ENCODE measurements around the gene DTD2. TPM values are rescaled to one million over a fixed set of nuclear protein-coding genes. Genes with fewer than 3 reads are reported as not detected.
"Not testable (repeated sequence)": the region's sequence is repeated elsewhere in the genome, so short reads cannot be mapped to it uniquely, and the experiment has no call there.

DTD2 gene
- 10.0 TPM for total RNA-seq

- peak within 1 kb of the TSS; percentile 75 for H3K4me3 ChIP-seq (ENCODE audit: low read length)
- H3K9me3 ChIP-seq (ENCODE audit: low read depth, low read length): no peaks in the 10 kb centered on the region
- H3K4me1 ChIP-seq (ENCODE audit: insufficient read depth, low read length): peaks cover 11% of the 10 kb centered on the region
- H3K27me3 ChIP-seq (ENCODE audit: insufficient read depth, low read length): no peaks in the 10 kb centered on the region
These were observed at the start of gene DTD2 for GRCh38 chr14:31456841-31457664. DTD2 (minus strand) TSS chr14:31457506; CDS start chr14:31457393, 113 bp downstream.

DNA sequence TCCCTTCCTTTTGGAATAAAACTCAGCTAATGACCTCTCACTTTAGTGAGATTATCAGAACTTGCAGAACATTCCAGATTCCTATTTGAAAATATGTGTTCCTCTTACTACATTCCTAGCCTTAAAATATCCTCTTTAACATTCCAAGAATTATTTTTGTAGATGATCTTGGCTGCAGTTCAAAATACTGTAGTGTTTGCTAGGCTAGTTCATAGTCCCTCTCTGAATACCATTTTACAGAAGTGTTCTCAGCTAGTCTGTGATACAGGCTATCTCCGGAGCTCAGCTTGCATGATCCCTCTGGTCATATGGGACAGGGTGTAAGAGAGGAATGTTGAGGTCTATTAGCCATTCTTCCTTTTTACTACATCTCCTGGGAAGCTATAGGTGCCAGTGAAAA, 48.1 kb upstream of the DTD2 start:
- Histone ChIP-seq H3K4me3 (ENCODE audit: low read length) (no peak overlapping the region), H3K4me1 (ENCODE audit: insufficient read depth, low read length) (no peaks in the 10 kb centered on the region), H3K9me3 (ENCODE audit: low read depth, low read length) (no peaks in the 10 kb centered on the region), H3K27me3 (ENCODE audit: insufficient read depth, low read length) (no peaks in the 10 kb centered on the region)

- Histone ChIP-seq H3K27me3 (ENCODE audit: insufficient read depth, low read length) (no peaks in the 10 kb centered on the region), H3K4me1 (ENCODE audit: insufficient read depth, low read length) (no peaks in the 10 kb centered on the region), H3K9me3 (ENCODE audit: low read depth, low read length) (no peaks in the 10 kb centered on the region), H3K4me3 (ENCODE audit: low read length) (no peak overlapping the region)
These were observed 44.6 kb upstream of the DTD2 start for GRCh38 chr14:31501870-31502269.

- Histone ChIP-seq H3K4me1 (ENCODE audit: insufficient read depth, low read length) (peaks cover 28% of the 10 kb centered on the region), H3K4me3 (ENCODE audit: low read length) (no peak overlapping the region), H3K27me3 (ENCODE audit: insufficient read depth, low read length) (no peaks in the 10 kb centered on the region), H3K9me3 (ENCODE audit: low read depth, low read length) (no peaks in the 10 kb centered on the region)
These were observed 35.6 kb upstream of the DTD2 start for GRCh38 chr14:31492759-31493498.

- no peak overlapping the region for H3K4me3 ChIP-seq (ENCODE audit: low read length)
- peaks cover 57% of the 10 kb centered on the region for H3K4me1 ChIP-seq (ENCODE audit: insufficient read depth, low read length)
- no peaks in the 10 kb centered on the region for H3K27me3 ChIP-seq (ENCODE audit: insufficient read depth, low read length)
- H3K9me3 ChIP-seq (ENCODE audit: low read depth, low read length): no peaks in the 10 kb centered on the region
These were observed 32.4 kb upstream of the DTD2 start for GRCh38 chr14:31489691-31490090.

DNA sequence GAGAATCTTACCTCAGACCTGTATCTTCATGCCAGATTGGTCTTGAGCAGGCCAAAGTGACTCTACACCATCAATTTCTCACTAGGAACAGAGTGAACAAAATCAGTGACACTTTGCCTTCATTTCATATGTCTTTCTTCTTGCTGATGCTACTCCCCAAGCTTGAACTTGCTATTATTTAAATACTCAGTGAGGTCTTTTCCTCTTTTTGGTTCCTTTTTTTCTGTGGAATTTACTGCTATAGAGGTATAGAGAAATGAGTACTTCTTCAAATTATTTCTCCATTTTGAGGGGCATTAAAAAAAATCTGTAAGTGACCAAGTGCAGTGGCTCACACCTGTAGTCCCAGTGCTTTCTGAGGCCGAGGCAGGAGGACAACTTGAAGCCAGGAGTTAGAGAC, 30.6 kb upstream of the DTD2 start, which contains the start of gene GPR33:
TSS of gene GPR33 (minus strand) at position 154 of the 400 bp plus-strand sequence. CDS start 4,074 bp downstream, outside the sequence.
- Histone ChIP-seq H3K27me3 (ENCODE audit: insufficient read depth, low read length) (no peaks in the 10 kb centered on the region), H3K4me1 (ENCODE audit: insufficient read depth, low read length) (peaks cover 63% of the 10 kb centered on the region), H3K4me3 (ENCODE audit: low read length) (no peak within 1 kb of the TSS), H3K9me3 (ENCODE audit: low read depth, low read length) (no peaks in the 10 kb centered on the region)

DNA sequence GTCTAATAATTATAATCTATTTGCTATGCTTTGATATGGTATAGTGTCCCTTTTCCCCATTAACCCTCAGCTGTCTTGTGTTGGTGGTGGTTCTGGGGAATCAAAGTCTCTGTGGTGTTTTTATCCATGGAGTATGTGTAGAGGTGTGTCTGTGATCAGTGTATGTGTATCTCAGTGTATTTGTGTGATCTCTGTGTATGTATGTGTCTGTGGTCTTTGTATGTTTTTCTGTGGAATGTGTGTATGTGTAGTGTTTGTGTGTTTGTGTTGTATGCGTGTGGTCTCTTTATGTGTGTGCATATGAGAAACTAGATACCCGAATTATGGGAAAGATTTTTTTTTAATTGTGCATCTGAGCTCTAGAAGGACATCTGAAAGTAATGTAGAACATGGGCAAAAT, 29.5 kb upstream of the DTD2 start:
- Histone ChIP-seq H3K4me1 (ENCODE audit: insufficient read depth, low read length) (peaks cover 63% of the 10 kb centered on the region), H3K9me3 (ENCODE audit: low read depth, low read length) (no peaks in the 10 kb centered on the region), H3K4me3 (ENCODE audit: low read length) (no peak overlapping the region), H3K27me3 (ENCODE audit: insufficient read depth, low read length) (no peaks in the 10 kb centered on the region)

DNA sequence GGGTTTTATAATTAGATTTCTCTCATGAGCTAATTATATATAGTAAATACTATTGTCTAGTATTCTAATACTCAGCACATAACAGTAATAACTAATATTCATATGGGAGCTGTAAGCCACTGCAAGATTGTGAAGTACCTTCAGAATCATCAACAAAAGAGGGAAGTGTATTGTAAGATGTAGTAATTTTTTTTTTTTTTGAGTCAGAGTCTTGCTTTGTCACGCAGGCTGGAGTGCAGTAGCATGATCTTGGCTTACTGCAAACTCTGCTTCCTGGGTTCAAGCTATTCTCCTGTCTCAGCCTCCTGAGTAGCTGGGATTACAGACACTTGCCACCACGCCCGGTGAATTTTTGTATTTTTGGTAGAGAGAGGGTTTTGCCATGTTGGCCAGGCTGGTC, 27.4 kb upstream of the DTD2 start:
- Histone ChIP-seq H3K27me3 (ENCODE audit: insufficient read depth, low read length) (peaks cover 3% of the 10 kb centered on the region), H3K9me3 (ENCODE audit: low read depth, low read length) (no peaks in the 10 kb centered on the region), H3K4me1 (ENCODE audit: insufficient read depth, low read length) (peaks cover 50% of the 10 kb centered on the region), H3K4me3 (ENCODE audit: low read length) (no peak overlapping the region)

DNA sequence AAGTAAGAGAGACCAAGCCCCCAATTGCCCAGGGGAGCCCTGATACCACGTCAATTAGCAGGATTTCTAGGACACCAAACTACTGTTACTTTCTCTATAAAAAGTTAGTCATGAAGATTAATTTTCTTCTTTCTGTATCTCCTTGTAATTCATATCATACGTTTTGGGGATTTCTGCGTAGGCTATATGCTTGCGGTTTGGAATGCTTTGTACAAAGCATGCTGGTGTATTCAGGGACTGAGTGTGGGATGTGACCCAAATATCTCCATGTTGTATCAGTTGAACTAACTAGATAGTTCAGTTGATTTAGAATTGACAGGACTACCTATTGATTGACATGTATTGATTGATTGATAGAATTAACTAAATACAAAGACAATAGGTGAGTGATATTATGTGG, 22.9 kb upstream of the DTD2 start:
- H3K9me3 ChIP-seq (ENCODE audit: low read depth, low read length): no peaks in the 10 kb centered on the region
- H3K4me3 ChIP-seq (ENCODE audit: low read length): no peak overlapping the region
- peaks cover 3% of the 10 kb centered on the region for H3K27me3 ChIP-seq (ENCODE audit: insufficient read depth, low read length)
- H3K4me1 ChIP-seq (ENCODE audit: insufficient read depth, low read length): peaks cover 14% of the 10 kb centered on the region

DNA sequence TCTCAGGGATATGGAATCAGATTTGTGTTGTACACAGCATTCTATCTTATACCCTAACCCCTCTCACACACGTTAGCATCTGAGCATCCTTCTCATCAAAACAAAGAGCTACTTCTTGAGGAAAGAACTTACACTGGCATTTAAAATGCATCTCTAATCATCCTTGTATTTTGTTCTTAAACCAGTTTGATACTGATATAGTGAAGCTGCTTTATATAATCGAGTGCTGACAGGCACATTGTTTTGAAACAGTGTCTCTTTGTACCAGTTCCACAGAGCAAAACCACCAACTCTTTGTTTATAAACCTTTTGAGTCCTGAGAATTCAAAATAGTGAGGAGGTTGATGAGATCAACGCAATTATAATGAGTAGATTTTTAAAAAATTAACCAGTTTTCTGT, 21.7 kb upstream of the DTD2 start:
- peaks cover 4% of the 10 kb centered on the region for H3K4me1 ChIP-seq (ENCODE audit: insufficient read depth, low read length)
- H3K4me3 ChIP-seq (ENCODE audit: low read length): no peak overlapping the region
- no peaks in the 10 kb centered on the region for H3K9me3 ChIP-seq (ENCODE audit: low read depth, low read length)
- peaks cover 3% of the 10 kb centered on the region for H3K27me3 ChIP-seq (ENCODE audit: insufficient read depth, low read length)

- Histone ChIP-seq H3K4me1 (ENCODE audit: insufficient read depth, low read length) (peaks cover 4% of the 10 kb centered on the region), H3K4me3 (ENCODE audit: low read length) (no peak overlapping the region), H3K9me3 (ENCODE audit: low read depth, low read length) (no peaks in the 10 kb centered on the region), H3K27me3 (ENCODE audit: insufficient read depth, low read length) (peaks cover 3% of the 10 kb centered on the region)
These were observed 19.9 kb upstream of the DTD2 start for GRCh38 chr14:31477248-31477647.

GRCh38 chr14:31476131-31476866, 19.0 kb upstream of the DTD2 start:
- Histone ChIP-seq H3K27me3 (ENCODE audit: insufficient read depth, low read length) (peaks cover 1% of the 10 kb centered on the region), H3K9me3 (ENCODE audit: low read depth, low read length) (no peaks in the 10 kb centered on the region), H3K4me3 (ENCODE audit: low read length) (no peak overlapping the region), H3K4me1 (ENCODE audit: insufficient read depth, low read length) (peaks cover 4% of the 10 kb centered on the region)

GRCh38 chr14:31466554-31466953, 9.2 kb upstream of the DTD2 start:
- Histone ChIP-seq H3K27me3 (ENCODE audit: insufficient read depth, low read length) (no peaks in the 10 kb centered on the region), H3K4me1 (ENCODE audit: insufficient read depth, low read length) (no peaks in the 10 kb centered on the region), H3K9me3 (ENCODE audit: low read depth, low read length) (no peaks in the 10 kb centered on the region), H3K4me3 (ENCODE audit: low read length) (no peak overlapping the region)

GRCh38 chr14:31465111-31465510, 7.8 kb upstream of the DTD2 start:
- Histone ChIP-seq H3K4me1 (ENCODE audit: insufficient read depth, low read length) (no peaks in the 10 kb centered on the region), H3K27me3 (ENCODE audit: insufficient read depth, low read length) (no peaks in the 10 kb centered on the region), H3K4me3 (ENCODE audit: low read length) (no peak overlapping the region), H3K9me3 (ENCODE audit: low read depth, low read length) (no peaks in the 10 kb centered on the region)

DNA sequence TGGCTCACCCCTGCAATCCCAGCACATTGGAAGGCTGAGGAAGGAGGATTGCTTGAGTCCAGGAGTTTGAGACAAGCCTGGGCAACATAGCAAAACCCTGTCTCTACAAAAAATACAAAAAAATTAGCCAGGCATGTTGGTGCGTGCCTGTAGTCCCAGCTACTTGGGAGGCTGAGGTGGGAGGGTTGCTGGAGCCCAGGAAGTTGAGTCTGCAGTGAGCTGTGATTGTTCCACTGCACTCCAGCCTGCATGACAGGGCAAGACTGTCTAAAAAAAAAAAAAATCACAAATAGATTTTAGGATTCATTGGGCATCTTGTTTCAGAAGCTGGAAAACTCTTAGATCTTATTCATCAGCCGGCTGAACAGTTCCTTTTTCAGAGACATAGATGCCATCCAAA, 5.1 kb upstream of the DTD2 start:
- H3K4me1 ChIP-seq (ENCODE audit: insufficient read depth, low read length); H3K9me3 ChIP-seq (ENCODE audit: low read depth, low read length); H3K4me3 ChIP-seq (ENCODE audit: low read length); H3K27me3 ChIP-seq (ENCODE audit: insufficient read depth, low read length): not testable (repeated sequence)

All from mononuclear cell (primary cell).